BJ (cell line): ENCODE data around the gene ZNF598. TPM values are rescaled to one million over a fixed set of nuclear protein-coding genes. Genes with fewer than 3 reads are reported as not detected.

Experiments used
- CTCF ChIA-PET: fragments of 350-600 bp; formaldehyde crosslinking; extraction: SDS; loops from one replicate; lab custom pipeline; 2021; ENCODE audit warnings: antibody characterized with exemption, inconsistent platforms; lab: Yijun Ruan, JAX
- POLR2A ChIA-PET: fragments of 300-600 bp; sonication (Branson Sonifier 250); formaldehyde crosslinking; extraction: SDS; loops from one replicate; lab custom pipeline; 2021; ENCODE audit warnings: antibody characterized with exemption; lab: Charles Lee
- DNase-seq: peaks from one replicate; pipeline ENCODE4 v3.0.0-alpha.2; 2011; ENCODE audit warnings: low read depth
- H3K27me3 ChIP-seq: 2 replicates; pipeline ENCODE4 v1.6.0; 2011; ENCODE audit warnings: low read length; ENCODE audit not compliant: control insufficient read depth, insufficient read depth
- H3K36me3 ChIP-seq: 2 replicates; pipeline ENCODE4 v1.5.1; 2011; ENCODE audit warnings: low read length; ENCODE audit not compliant: control insufficient read depth, insufficient read depth
- H3K4me3 ChIP-seq: 2 replicates; pipeline ENCODE4 v1.5.1; 2011; ENCODE audit warnings: low read depth, mild to moderate bottlenecking, control low read depth, low read length
- polyA plus RNA-seq: library from polyadenylated mRNA; depleted of rRNA; stranded (reverse); fragments of >200 nt; gene quantifications from 2 replicates; pipeline ENCODE4 v1.2.3, GENCODE V29; 2011
- TF ChIP-seq, protein P1 (sequence below): IDR thresholded peaks from 2 replicates; pipeline ENCODE4 v1.5.1; 2011; ENCODE audit warnings: low read depth, mild to moderate bottlenecking, control low read depth, inconsistent platforms, low read length, moderate library complexity; ENCODE audit not compliant: insufficient read depth

The ZNF598 gene
- polyA plus RNA-seq, 1 experiment, result 23.0 TPM

GRCh38 chr16:1985466-1986150, 24.0 kb downstream of the ZNF598 start:
- ChIA-PET CTCF (interaction anchor here (1.0 to 1.6 kb wide), 3 partner anchors 18 to 37 kb away, joined by 3 to 7 read pairs (median 3); no protein-coding TSS in a partner anchor), POLR2A (interaction anchor here (1.4 kb wide), 1 partner anchor 21 kb away, joined by 8 read pairs; the partner anchor contains the start of gene RPS2)

DNA sequence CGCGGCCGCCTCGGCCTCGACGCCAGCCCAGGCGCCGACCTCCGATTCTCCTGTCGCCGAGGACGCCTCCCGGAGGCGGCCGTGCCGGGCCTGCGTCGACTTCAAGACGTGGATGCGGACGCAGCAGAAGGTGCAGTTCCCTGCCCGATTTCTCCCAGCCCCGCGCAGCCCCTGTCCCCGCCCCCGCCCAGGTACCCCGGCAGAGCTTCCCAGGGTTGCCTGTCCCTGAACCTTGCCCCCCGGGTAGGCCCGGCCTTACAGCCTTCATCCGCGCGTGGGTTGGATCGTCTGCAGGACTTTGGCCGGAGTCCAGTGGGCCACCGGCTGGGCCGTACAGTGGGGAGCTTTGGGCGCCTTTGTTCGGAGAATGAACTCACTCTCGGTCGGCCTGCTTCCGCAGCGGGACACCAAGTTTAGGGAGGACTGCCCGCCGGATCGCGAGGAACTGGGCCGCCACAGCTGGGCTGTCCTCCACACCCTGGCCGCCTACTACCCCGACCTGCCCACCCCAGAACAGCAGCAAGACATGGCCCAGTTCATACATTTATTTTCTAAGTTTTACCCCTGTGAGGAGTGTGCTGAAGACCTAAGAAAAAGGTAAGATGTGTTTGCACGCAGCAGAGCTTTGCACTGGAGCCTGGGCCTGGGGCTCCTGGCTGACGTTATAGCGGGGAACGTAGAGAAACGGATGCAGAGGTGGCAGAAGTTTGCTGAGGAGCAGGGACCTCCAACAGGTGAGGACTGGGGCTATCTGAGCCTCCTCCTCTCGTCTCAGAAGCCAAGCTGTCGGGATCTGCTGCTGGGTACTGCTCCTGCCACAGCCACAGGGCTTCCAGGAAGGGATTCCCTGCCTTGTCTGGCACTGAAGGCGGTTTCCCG, 25.0 kb downstream of the ZNF598 start:
- TF ChIP-seq, protein P1, sequence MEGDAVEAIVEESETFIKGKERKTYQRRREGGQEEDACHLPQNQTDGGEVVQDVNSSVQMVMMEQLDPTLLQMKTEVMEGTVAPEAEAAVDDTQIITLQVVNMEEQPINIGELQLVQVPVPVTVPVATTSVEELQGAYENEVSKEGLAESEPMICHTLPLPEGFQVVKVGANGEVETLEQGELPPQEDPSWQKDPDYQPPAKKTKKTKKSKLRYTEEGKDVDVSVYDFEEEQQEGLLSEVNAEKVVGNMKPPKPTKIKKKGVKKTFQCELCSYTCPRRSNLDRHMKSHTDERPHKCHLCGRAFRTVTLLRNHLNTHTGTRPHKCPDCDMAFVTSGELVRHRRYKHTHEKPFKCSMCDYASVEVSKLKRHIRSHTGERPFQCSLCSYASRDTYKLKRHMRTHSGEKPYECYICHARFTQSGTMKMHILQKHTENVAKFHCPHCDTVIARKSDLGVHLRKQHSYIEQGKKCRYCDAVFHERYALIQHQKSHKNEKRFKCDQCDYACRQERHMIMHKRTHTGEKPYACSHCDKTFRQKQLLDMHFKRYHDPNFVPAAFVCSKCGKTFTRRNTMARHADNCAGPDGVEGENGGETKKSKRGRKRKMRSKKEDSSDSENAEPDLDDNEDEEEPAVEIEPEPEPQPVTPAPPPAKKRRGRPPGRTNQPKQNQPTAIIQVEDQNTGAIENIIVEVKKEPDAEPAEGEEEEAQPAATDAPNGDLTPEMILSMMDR, result no peak
- DNase-seq, result no peak
- H3K36me3 ChIP-seq, result peaks cover 15% of the 10 kb centered on the region
- POLR2A ChIA-PET, result interaction anchor here (1.4 kb wide), 1 partner anchor 20 kb away, joined by 8 read pairs; the partner anchor contains the start of gene RPS2
- peak overlapping the region; percentile 82 for H3K4me3 ChIP-seq
- CTCF ChIA-PET, result interaction anchor here (1.0 to 1.3 kb wide), 2 partner anchors 19 to 38 kb away, joined by 3 read pairs; no protein-coding TSS in a partner anchor
- H3K27me3 ChIP-seq, result peaks cover 12% of the 10 kb centered on the region

More at GRCh38 chr16:1985466-1986150, 24.0 kb downstream of the ZNF598 start:
- TF ChIP-seq, protein P1, result no peak
- peaks cover 15% of the 10 kb centered on the region for H3K36me3 ChIP-seq
- no peak for DNase-seq
- H3K4me3 ChIP-seq, result no peak overlapping the region
- peaks cover 8% of the 10 kb centered on the region for H3K27me3 ChIP-seq

- Histone ChIP-seq H3K36me3 (peaks cover 15% of the 10 kb centered on the region), H3K4me3 (peak within 1 kb of the TSS; percentile 82), H3K27me3 (peaks cover 12% of the 10 kb centered on the region)
- ChIA-PET CTCF (interaction anchor here (1.0 kb wide), 1 partner anchor 19 kb away, joined by 4 read pairs; no protein-coding TSS in a partner anchor), POLR2A (interaction anchor here (1.4 kb wide), 1 partner anchor 19 kb away, joined by 8 read pairs; the partner anchor contains the start of gene RPS2)
- DNase-seq, result peak; percentile 51
- TF ChIP-seq, protein P1, result peak; percentile 41
Measured at GRCh38 chr16:1983544-1984346, 25.9 kb downstream of the ZNF598 start, which contains the start of gene GFER. Gene GFER (plus strand): TSS chr16:1984193. CDS start chr16:1984219, 26 bp downstream.

- TF ChIP-seq, protein P1, result peak; percentile 37
- Histone ChIP-seq H3K27me3 (peaks cover 12% of the 10 kb centered on the region), H3K36me3 (peaks cover 18% of the 10 kb centered on the region), H3K4me3 (peak overlapping the region; percentile 65)
- no peak for DNase-seq
- POLR2A ChIA-PET, result no interaction called here
- CTCF ChIA-PET, result interaction anchor here (0.6 to 1.1 kb wide), 7 partner anchors 10 to 620 kb away, joined by 3 to 4 read pairs (median 3); partner anchors contain the start of gene TSC2
Measured at GRCh38 chr16:1982991-1983543, 26.6 kb downstream of the ZNF598 start.
